ENCODE results near the gene DNAH3.

GRCh38 chr16:20987049-20987448, 163.6 kb downstream of the DNAH3 start:
- TF ChIP-seq CTCF (IDR thresholded peaks at IDR 0.05) = no peak
- no peak for TF ChIP-seq POLR2A (IDR thresholded peaks at IDR 0.05)

All from testis (tissue), 2 donors.